Spleen (tissue), 11 donors: ENCODE data around the gene IFNL1. TPM values are rescaled to one million over a fixed set of nuclear protein-coding genes. Genes with fewer than 3 reads are reported as not detected.

Experiments
- DNase-seq: peaks from one replicate; pipeline ENCODE4 v3.0.0-alpha.2; 2020
- H3K27ac ChIP-seq, 8 donors: fragments of 200-600 bp; sonication (generic) in 7 of 8; 1 replicate in 4 of 8; 2 replicates in 4 of 8; pipeline versions ENCODE4 v1.5.0 to v1.8.0; 2016 to 2021; ENCODE audit warnings: inconsistent platforms in 4 of 8, mild to moderate bottlenecking in 4 of 8, moderate library complexity in 1 of 8
- H3K27me3 ChIP-seq, 7 donors: fragments of 200-600 bp; sonication (generic) in 6 of 7; replicated peaks in 1 of 7; 1 replicate in 4 of 7; 2 replicates in 3 of 7; pipeline versions ENCODE4 v1.5.0 to v1.8.0; 2016 to 2021; ENCODE audit warnings: inconsistent platforms in 3 of 7, mild to moderate bottlenecking in 1 of 7
- H3K36me3 ChIP-seq, 6 donors: fragments of 200-600 bp; sonication (generic) in 5 of 6; 1 replicate in 4 of 6; 2 replicates in 2 of 6; pipeline versions ENCODE4 v1.5.0 to v1.8.0; 2016 to 2021; ENCODE audit warnings: inconsistent platforms in 2 of 6
- H3K4me1 ChIP-seq, 6 donors: fragments of 200-600 bp; sonication (generic) in 5 of 6; 1 replicate in 3 of 6; 2 replicates in 3 of 6; pipeline versions ENCODE4 v1.5.0 to v1.8.0; 2016 to 2021; ENCODE audit warnings: inconsistent platforms in 3 of 6
- H3K4me3 ChIP-seq, 8 donors: fragments of 200-600 bp; sonication (generic) in 7 of 8; 1 replicate in 4 of 8; 2 replicates in 4 of 8; pipeline versions ENCODE4 v1.5.0 to v1.8.0; 2016 to 2021; ENCODE audit warnings: inconsistent platforms in 4 of 8, mild to moderate bottlenecking in 4 of 8, moderate library complexity in 2 of 8
- H3K9me3 ChIP-seq, 8 donors: fragments of 200-600 bp; sonication (generic) in 7 of 8; 1 replicate in 4 of 8; 2 replicates in 4 of 8; pipeline versions ENCODE4 v1.5.0 to v1.8.0; 2016 to 2021; ENCODE audit warnings: inconsistent platforms in 4 of 8
- POLR2A ChIP-seq, 3 donors: fragments of 450-650 bp; IDR thresholded peaks; one replicate each; pipeline ENCODE4 v1.5.1; 2017; ENCODE audit warnings: antibody characterized with exemption in 3 of 3, mild to moderate bottlenecking in 1 of 3
- POLR2AphosphoS5 ChIP-seq, 3 donors: sonication (generic); formaldehyde crosslinking; IDR thresholded peaks; one replicate each; pipeline ENCODE4 v1.5.1; 2017; ENCODE audit warnings: antibody characterized with exemption in 3 of 3
- WGBS, 5 donors: extraction: QIAGEN DNeasy Blood & Tissue Kit in 3 of 5; methylation state at CpG; one replicate each; pipeline versions ENCODE4 v1.1.5 to v1.1.7; 2013 to 2018; 5-methylcytosine and 5-hydroxymethylcytosine counted together
- intact Hi-C: fragments of 100-400 bp; cut with DNase I; formaldehyde crosslinking; loops from one replicate; pipeline ENCODE4 v1.15.0; 2023; ENCODE audit warnings: low total_unique reads
- polyA plus RNA-seq, 3 donors: library from polyadenylated mRNA; stranded (reverse); fragments of 200-250 nt; gene quantifications; one replicate each; pipeline ENCODE4 v1.2.1, GENCODE V29; 2013
- total RNA-seq, 7 donors: library from RNA; depleted of rRNA in 3 of 7; stranded (reverse); fragments of >200 nt in 3 of 7; fragmentation: NEBNext Ultra II Directional in 4 of 7; extraction: Animal tissue kit (Norgen Biotek cat#: 25700) in 4 of 7; gene quantifications; one replicate each; pipeline versions ENCODE4 v1.1.0 to v1.2.1, GENCODE V29; 2016 to 2021
- TF ChIP-seq, protein P1 (sequence below), 11 experiments: fragments of 200-600 bp in 7 of 11; fragments of 450-650 bp in 4 of 11; sonication (generic) in 4 of 11; IDR thresholded peaks in 8 of 11; conservative IDR thresholded peaks in 3 of 11; 1 replicate in 7 of 11; 2 replicates in 4 of 11; pipeline versions ENCODE4 v1.4.0 to v1.8.0; 2016 to 2021; ENCODE audit warnings: antibody characterized with exemption in 11 of 11, inconsistent platforms in 4 of 11, mild to moderate bottlenecking in 1 of 11
- donor health status: healthy with polysubstance abuse.
- donor health status: DM: no; HTN: no; CAD: no; lungs with moderate emphysema.
- donor health status: DM: no; HTN: no; CAD: no.
- donor health status: Bipolar disorder and iron deficiency.
- donor health status: healthy.
- donor health status: DM: no; HTN: no; CAD: no.
- donor health status: DM: yes; HTN: yes; CAD: no.

IFNL1 gene
- total and polyA plus RNA-seq, 10 donors = not detected

- Histone ChIP-seq H3K4me3 (peak overlapping the region; percentile 53 to 92 (median 64)), H3K27ac (peak overlapping the region; percentile 85 to 100 (median 96)), H3K9me3 (no peaks in the 10 kb centered on the region), H3K27me3 (no peaks in the 10 kb centered on the region), H3K36me3 (peaks cover 0 to 11% (median 0%) of the 10 kb centered on the region in 6 donors), H3K4me1 (peaks cover 28 to 87% (median 74%) of the 10 kb centered on the region in 6 donors)
- DNase-seq = peak; percentile 85
- WGBS, 5 donors = 1 to 2% (median 2%) methylated on average over 17 of the region's 17 CpGs
- TF ChIP-seq POLR2A (IDR thresholded peaks at IDR 0.05) (no peak), POLR2AphosphoS5 (IDR thresholded peaks at IDR 0.05) (no peak)
- TF ChIP-seq, protein P1, sequence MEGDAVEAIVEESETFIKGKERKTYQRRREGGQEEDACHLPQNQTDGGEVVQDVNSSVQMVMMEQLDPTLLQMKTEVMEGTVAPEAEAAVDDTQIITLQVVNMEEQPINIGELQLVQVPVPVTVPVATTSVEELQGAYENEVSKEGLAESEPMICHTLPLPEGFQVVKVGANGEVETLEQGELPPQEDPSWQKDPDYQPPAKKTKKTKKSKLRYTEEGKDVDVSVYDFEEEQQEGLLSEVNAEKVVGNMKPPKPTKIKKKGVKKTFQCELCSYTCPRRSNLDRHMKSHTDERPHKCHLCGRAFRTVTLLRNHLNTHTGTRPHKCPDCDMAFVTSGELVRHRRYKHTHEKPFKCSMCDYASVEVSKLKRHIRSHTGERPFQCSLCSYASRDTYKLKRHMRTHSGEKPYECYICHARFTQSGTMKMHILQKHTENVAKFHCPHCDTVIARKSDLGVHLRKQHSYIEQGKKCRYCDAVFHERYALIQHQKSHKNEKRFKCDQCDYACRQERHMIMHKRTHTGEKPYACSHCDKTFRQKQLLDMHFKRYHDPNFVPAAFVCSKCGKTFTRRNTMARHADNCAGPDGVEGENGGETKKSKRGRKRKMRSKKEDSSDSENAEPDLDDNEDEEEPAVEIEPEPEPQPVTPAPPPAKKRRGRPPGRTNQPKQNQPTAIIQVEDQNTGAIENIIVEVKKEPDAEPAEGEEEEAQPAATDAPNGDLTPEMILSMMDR (IDR thresholded peaks at IDR 0.05 in 8 of 11, conservative IDR thresholded peaks at IDR 0.05 in 3 of 11) = no peak
- intact Hi-C loops = loop anchor here (10.0 kb wide), 1 partner anchor 74 kb away; the partner anchor contains the start of gene PLEKHG2
These were observed 45.0 kb downstream of the IFNL1 start for GRCh38 chr19:39341129-39341718.

- intact Hi-C loops = loop anchor here (10.0 kb wide), 1 partner anchor 73 kb away; the partner anchor contains the start of gene PLEKHG2
- Histone ChIP-seq H3K36me3 (peaks cover 0 to 19% (median 0%) of the 10 kb centered on the region in 6 donors), H3K4me1 (peaks cover 26 to 87% (median 71%) of the 10 kb centered on the region in 6 donors), H3K27ac (peak within 1 kb of the TSS; percentile 85 to 100 (median 96)), H3K4me3 (peak within 1 kb of the TSS; percentile 53 to 92 (median 69)), H3K27me3 (no peaks in the 10 kb centered on the region), H3K9me3 (no peaks in the 10 kb centered on the region)
- peak; percentile 100 for DNase-seq
- WGBS, 5 donors = 0 to 2% (median 0%) methylated on average over 7 to 104 of the region's 105 CpGs
- TF ChIP-seq POLR2AphosphoS5 (IDR thresholded peaks at IDR 0.05) = peak; percentile 99 to 100 (median 99)
- peak; percentile 90 to 98 (median 97) for TF ChIP-seq POLR2A (IDR thresholded peaks at IDR 0.05)
- TF ChIP-seq, protein P1 (IDR thresholded peaks at IDR 0.05 in 8 of 11, conservative IDR thresholded peaks at IDR 0.05 in 3 of 11) = peak; percentile 68 to 100 (median 97)
These were observed 45.8 kb downstream of the IFNL1 start, which contains the start of gene SAMD4B for GRCh38 chr19:39341719-39342604. Gene SAMD4B (plus strand): TSS chr19:39342421. CDS start chr19:39356894, 14,473 bp downstream.

- TF ChIP-seq, protein P1 (IDR thresholded peaks at IDR 0.05 in 8 of 11, conservative IDR thresholded peaks at IDR 0.05 in 3 of 11) = no peak
- TF ChIP-seq POLR2A (IDR thresholded peaks at IDR 0.05) (no peak), POLR2AphosphoS5 (IDR thresholded peaks at IDR 0.05) (no peak)
- peaks cover 26 to 87% (median 66%) of the 10 kb centered on the region in 6 donors for H3K4me1 ChIP-seq
- no peaks in the 10 kb centered on the region for H3K9me3 ChIP-seq
- H3K36me3 ChIP-seq = peaks cover 0 to 27% (median 0%) of the 10 kb centered on the region in 6 donors
- intact Hi-C loops = loop anchor here (10.0 kb wide), 1 partner anchor 72 kb away; the partner anchor contains the start of gene PLEKHG2
- no peak for DNase-seq
- no peaks in the 10 kb centered on the region for H3K27me3 ChIP-seq
- WGBS, 5 donors = 2 to 6% (median 4%) methylated on average over 20 to 51 of the region's 51 CpGs
- peak overlapping the region; percentile 52 to 92 (median 56) for H3K4me3 ChIP-seq
- peak overlapping the region; percentile 57 to 100 (median 86) for H3K27ac ChIP-seq
These were observed 46.6 kb downstream of the IFNL1 start for GRCh38 chr19:39342647-39343305.
